HG02840 (cell line): ENCODE measurements around the gene BIN2.

Experiments used
- ATAC-seq: cut with Tn5 transposase; IDR thresholded peaks from one replicate; pipeline ENCODE4 v1.9.1; 2021; ENCODE audit warnings: mild to moderate bottlenecking, moderate library complexity, moderate number of reproducible peaks; ENCODE audit not compliant: unreplicated experiment, low FRiP score

Gene BIN2

GRCh38 chr12:51323966-51324895, at the start of gene BIN2:
Gene BIN2, minus strand, starts transcription at chr12:51324174. Its CDS starts 72 bp downstream, at chr12:51324102.
- peak; percentile 52 for ATAC-seq

DNA sequence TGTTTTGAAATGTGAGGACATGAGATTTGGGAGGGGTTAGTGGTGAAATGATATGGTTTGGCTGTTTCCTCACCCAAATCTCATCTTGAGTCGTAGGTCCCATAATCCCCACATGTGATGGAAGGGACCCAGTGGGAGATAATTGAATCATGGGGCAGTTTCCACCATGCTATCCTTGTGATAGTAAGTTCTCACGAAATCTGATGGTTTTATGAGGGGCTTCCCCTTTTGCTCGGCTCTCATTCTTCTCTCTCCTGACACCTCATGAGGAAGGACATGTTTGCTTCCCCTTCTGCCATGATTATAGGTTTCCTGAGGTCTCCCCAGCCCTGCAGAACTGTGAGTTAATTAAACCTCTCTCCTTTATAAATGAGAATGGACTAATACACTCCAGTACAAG, 49.2 kb upstream of the BIN2 start:
- ATAC-seq: no peak

GRCh38 chr12:51372021-51372420, 48.0 kb upstream of the BIN2 start:
- no peak for ATAC-seq

- no peak for ATAC-seq
Observed at GRCh38 chr12:51371295-51371953, 47.5 kb upstream of the BIN2 start.

GRCh38 chr12:51370667-51371066, 46.7 kb upstream of the BIN2 start:
- no peak for ATAC-seq

DNA sequence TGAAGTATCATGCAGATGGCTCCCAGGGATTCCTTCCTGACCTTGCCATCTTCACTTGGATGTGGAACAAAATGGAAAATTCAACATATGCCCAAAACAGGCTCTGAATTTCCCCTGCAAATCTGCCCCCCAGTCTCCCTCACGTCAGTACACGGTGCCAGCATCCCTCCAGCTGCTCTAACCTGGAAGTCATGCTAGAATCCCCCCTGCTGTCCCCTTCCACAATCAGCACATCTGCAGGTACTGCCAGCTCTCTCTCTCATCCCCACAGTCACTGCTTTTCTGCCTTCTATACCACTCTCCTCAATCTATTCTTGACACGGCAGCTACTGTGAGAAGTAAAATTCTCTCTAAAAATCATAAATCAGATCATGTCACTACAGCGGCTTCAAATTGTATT, 45.6 kb upstream of the BIN2 start:
- no peak for ATAC-seq

GRCh38 chr12:51368640-51369517, 44.9 kb upstream of the BIN2 start:
- peak; percentile 98 for ATAC-seq

GRCh38 chr12:51365276-51365675, 41.3 kb upstream of the BIN2 start:
- no peak for ATAC-seq

DNA sequence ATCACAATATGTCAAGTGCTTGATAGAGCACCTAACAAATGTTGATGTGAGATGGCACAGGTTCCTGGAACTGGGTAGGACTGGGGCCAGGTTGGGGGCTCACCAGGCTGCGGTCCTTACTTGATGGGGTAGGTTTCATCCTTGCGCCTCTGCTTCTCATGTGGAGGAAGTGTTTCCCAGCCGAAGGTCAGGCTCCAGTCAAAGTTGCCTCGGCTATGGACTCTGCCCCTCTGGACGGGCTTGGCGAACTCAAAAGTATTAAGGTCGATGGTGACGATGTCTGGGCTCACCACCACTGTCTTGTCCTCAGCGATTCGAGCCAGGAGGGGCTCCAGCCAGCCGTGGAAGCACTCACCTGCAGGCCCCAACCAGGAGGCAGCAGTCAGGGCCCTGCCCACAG, 40.0 kb upstream of the BIN2 start:
- no peak for ATAC-seq

- ATAC-seq: no peak
Observed at GRCh38 chr12:51362747-51363342, 38.9 kb upstream of the BIN2 start.

GRCh38 chr12:51362307-51362706, 38.3 kb upstream of the BIN2 start:
- ATAC-seq: no peak

DNA sequence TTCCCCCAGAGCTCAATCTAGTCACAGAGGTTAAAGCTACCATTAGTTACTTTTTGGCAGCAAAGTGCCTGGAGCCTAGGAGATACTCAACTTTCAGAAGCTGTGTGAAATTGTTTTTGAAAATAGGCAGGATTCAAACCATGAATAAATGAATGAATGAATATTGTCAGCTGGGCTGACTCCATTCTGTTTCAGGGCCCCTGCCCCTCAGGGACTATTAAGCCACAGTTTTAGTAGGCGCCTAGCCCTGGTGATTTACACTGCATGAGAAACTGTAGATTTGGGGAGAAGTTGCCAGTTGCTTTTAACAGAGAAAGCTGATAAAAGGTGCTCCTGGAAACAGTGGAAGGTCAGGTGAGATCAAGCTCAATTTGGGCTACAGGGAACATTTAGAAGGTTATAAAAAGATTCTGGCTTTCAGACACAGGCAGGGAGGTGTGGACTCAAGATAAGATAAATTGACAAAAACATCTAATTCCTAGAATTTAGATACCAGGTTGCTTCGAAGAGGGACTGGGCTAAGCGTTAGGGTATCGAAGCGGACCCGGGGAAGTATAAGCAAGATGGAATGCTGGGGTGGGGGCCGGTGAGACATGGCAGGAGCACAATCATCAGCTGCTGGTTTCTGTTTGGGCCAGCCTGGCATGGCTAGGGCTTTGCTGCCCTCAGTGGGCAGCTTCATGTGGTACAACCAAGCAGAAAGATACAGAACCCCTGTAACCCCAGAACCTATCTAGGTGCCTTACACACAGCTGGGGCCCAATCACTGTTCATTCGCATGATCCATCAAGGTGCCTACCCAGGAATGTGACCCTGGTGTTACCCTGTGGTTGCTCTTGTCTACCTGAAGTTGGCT, 37.4 kb upstream of the BIN2 start:
- ATAC-seq: no peak

DNA sequence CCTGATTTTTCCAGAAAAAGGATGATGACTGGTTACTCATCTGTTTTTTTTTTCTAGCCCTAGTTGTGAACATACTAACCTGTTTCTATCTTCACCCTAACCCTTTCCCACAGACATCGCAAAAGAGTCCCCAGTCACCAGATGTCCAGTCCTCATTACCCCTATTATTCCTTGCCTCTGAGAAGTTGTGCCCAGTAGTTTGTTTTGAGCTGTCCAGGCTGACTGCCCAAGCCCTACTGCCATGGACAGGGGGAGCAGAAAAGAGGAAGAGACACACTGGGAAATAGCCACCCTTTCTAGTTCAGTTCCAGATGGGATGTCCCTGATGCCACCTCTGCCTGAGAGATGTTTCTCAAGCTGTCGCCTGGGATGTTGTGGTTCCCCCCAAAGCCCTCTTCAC, 36.3 kb upstream of the BIN2 start:
- no peak for ATAC-seq

- ATAC-seq: no peak
Observed at GRCh38 chr12:51359851-51360250, 35.9 kb upstream of the BIN2 start.

- no peak for ATAC-seq
Observed at GRCh38 chr12:51358496-51358895, 34.5 kb upstream of the BIN2 start.

GRCh38 chr12:51357374-51358047, 33.5 kb upstream of the BIN2 start:
- no peak for ATAC-seq

DNA sequence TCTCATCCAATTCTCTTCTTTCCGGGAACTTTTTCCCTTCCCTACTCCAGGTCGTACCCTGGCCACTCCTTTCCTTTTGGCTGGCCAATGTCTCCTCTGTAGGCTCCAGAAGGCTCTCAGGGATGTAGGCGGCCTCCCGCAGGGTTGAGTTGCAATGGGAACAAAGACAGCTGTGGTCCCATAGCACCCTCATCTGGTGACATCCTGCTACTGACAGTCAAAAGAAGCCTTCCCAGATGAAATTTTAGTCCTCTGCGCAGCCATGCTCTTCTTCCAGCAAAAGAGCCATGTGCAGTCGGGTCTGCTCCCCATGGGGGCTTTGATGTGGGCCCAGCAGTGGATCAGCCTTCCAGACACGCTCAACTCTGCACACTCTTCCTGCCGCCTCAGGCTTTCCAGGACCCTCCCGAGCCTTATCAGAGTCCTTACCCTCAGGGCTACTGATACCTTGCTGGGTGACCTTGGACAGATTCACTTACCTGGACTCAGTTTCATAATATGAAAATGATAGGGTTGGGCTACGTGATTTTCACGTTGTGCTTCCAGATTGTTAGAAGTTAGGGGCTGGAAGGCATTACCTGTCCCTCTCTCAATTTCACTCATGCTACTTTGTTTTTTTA, 28.0 kb upstream of the BIN2 start:
- ATAC-seq: no peak

- ATAC-seq: no peak
Observed at GRCh38 chr12:51349026-51349425, 25.1 kb upstream of the BIN2 start.

DNA sequence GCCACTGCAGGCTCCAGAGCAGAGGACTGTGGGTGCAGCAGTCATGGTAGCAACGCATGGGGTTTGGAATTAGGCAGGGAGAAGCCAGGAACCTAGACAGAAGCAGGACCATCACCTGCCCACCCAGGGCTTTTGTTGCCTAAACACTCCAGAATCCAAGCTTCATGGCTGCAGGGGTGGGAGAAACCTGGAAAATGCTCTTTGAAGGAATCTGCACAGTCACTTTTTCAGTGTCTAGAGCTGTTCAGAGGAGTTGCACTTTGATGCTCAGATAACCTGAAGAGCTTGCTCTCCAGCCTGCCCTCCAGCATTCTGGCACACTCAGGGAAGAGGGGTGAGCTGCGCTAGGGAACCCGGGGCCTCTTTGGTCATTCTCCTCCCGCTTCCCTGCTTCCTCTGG, 24.1 kb upstream of the BIN2 start:
- no peak for ATAC-seq
